Fibroblast of gingiva (primary cell): ENCODE data around the gene CLASP1.
"Not testable (repeated sequence)": the region's sequence is repeated elsewhere in the genome, so short reads cannot be mapped to it uniquely, and the experiment has no call there.

ENCODE experiments used
- DNase-seq: peaks from one replicate; pipeline ENCODE4 v3.0.0-alpha.2; 2011; ENCODE audit warnings: low read depth

Gene CLASP1

GRCh38 chr2:121475811-121476571 lies 173.3 kb downstream of the CLASP1 start:
- DNase-seq = no peak

DNA sequence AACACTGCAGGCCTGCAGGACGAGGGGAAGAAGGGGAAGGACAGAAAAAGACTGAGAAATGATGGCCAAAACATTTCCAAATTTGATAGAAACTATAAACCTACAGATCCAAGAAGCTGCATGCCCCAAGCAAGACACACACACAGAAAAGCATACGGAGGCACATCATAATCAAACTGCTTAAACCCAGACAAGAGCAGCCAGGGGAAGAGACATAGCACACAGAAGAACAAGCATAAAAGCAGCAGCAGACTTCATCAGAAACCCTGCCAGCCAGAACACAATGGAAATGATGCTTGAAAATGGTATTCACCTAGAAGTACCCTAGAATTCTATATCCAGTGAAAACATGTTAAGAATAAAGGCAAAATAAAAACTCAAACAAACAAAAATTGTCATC lies 175.8 kb downstream of the CLASP1 start:
- DNase-seq = no peak

- DNase-seq = no peak
These were observed 176.7 kb downstream of the CLASP1 start for GRCh38 chr2:121472470-121472993.

GRCh38 chr2:121471532-121472469 lies 177.5 kb downstream of the CLASP1 start:
- peak; percentile 78 for DNase-seq

GRCh38 chr2:121470917-121471316 lies 178.3 kb downstream of the CLASP1 start:
- no peak for DNase-seq

DNA sequence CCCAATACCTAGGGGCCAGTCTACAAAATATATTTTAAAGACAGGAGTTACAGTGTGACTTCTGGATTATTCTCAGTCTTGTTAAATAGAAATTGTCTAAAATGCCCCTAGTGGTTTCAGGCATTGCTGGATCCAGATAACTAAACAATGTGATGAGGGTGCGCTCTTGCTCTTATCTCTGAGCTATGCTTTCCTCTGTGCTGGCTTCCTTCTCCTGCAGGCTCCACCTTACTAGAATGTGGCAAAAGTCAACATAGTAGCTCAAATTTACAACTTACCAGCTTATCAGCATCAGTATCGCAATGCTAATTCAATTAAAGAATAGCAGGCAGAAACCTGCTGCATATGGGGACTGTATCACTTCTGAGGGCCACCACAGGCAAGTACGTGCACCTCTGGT lies 179.9 kb downstream of the CLASP1 start:
- DNase-seq = no peak

GRCh38 chr2:121468936-121469335 lies 180.3 kb downstream of the CLASP1 start:
- no peak for DNase-seq

DNA sequence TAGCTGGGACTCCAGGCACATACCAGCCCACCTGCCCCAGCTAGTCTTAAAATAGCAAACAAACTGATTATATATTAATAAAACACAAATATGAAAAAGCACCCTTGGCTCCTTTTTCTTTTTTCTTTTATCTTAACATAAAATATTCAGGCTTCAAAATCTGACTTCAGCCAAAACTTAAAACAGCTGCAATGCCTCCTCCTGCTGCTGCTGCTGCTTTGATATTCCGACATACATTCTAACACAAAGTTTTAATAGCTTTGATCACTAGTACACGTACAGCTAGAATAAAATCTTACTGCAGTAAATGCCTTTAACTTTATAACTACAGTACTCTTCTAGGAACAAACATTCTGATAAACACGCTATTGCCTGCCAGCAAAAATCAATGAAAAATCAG lies 190.0 kb downstream of the CLASP1 start:
- DNase-seq = no peak

DNA sequence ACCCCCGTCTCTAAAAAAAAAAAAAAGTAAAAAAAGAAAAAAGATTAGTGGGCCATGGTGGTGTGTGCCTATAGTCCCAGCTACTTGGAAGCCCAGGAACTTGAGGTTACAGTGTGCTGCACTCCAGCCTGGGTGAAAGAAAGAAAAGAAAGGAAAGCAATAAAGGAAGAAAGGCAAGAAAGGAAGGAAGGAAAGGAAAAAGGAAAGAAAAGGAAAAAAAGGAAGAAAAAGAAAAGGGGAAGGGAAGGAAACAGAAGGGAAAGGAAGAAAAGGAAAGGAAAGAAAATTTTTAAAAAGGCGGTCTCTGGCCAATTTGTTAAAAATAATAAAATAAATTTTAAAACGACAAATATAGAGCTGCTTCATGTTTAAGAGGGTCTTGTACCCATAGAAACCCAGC lies 192.9 kb downstream of the CLASP1 start:
- no peak for DNase-seq

GRCh38 chr2:121455446-121455845 lies 193.8 kb downstream of the CLASP1 start:
- no peak for DNase-seq

DNA sequence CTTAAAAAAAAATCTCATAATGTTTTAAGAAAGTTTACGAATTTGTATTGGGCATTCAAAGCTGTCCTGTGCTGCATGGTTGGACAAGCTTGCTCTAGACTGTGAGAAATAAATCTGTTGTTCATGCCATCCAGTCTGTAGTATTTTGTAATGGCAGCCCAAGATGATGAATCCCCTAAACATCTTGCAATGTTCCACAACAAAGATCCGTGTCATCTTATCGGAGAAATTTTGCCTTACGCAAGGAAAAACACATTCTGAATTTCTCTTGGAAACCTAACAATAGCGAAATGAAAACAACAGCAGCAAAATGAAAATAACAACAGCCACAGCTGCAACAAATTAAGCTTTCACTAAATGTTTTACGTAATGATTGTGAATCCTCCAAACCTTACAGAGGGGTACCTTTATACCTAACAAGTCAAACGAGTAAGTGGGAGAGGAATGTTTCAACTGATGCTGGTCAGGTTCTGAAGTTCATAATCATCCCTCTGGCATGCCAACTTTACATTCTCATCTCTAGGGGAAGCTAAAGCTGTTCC lies 194.6 kb downstream of the CLASP1 start:
- peak; percentile 89 for DNase-seq

GRCh38 chr2:121451398-121451797 lies 197.9 kb downstream of the CLASP1 start:
- DNase-seq = no peak

GRCh38 chr2:121450301-121450700 lies 199.0 kb downstream of the CLASP1 start:
- no peak for DNase-seq

DNA sequence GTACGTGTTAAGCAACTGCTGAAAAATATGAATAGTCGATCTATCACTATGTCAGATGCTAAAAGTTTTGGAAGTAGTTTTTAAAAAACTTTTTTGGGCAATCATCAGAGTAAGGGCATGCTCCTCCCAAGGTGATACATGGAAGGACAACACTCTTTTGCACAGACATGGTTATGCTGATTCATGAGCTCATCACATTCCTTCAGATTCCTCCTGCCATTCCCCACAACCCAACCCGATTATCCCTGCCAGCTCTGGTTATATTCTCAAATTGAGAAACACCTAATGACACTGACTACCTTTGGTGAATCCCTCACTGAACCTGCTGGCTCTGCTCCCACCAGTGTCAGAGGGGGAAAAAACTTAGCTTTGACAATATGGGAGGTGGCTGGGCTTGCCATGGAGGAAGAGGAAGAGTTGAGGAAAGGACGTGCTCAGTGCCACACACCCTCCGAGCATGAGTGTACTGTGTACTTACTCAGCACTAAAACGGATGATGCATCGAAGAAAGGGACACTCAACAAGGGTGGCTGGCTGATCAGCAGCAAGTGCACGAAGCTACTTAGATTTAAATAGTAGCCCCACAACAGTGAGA lies 202.5 kb downstream of the CLASP1 start:
- no peak for DNase-seq

DNA sequence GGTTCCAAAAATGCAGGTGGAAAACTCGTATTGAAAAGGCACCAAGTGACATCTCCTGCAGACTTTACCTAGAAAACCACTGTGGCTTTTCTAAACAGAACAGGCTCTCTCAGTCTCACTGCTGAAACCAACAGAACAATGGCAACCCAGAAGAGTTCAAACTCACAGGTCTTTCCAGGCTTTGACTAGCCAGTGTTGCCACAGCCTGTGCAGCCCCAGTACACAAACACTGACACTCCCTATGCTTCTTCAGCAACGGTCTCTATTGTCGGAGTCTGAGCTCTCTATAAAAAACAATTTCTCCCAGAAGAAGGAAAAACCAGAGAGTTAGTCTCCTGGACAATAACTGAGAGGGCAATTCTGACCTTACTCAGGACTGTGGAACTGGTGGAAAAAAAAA lies 206.4 kb downstream of the CLASP1 start:
- DNase-seq = no peak

DNA sequence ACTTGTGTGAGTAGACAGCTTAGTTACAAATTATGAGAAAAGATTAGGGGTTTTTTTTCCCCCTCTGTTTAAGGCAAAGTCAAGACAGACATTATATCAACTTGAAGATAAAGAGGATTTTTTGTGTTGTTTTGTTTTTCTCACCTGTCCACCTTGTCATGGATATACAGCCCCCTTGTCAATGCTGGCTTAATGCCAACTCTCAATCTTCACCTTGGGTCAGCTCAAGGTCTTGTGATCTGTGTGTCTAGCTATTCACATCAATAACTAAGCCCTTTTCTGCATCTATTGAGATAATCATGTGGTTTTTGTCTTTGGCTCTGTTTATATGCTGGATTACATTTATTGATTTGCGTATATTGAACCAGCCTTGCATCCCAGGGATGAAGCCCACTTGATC lies 211.0 kb downstream of the CLASP1 start:
- not testable (repeated sequence) for DNase-seq

GRCh38 chr2:121436918-121437317 lies 212.3 kb downstream of the CLASP1 start:
- no peak for DNase-seq

DNA sequence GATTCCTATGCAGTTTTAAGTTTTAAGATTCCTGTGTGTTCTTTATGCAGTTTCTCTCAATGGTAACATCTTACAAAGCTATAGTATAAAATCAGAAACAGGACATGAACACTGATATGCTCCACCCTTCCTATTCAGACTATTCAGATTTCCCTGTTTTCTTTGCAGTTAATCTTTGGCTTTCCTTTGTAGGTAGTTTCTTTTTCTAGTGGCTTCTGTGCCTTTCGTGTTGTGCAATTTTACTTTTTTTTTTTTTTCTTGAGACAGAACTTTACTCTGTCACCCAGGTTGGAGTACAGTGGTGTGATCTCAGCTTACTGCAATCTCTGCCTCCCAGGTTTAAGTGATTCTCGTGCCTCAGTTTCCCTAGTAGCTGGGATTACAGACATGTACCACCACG lies 213.5 kb downstream of the CLASP1 start:
- DNase-seq = no peak

- DNase-seq = no peak
These were observed 218.0 kb downstream of the CLASP1 start for GRCh38 chr2:121431214-121431613.

- DNase-seq = no peak
These were observed 219.2 kb downstream of the CLASP1 start for GRCh38 chr2:121429927-121430520.

DNA sequence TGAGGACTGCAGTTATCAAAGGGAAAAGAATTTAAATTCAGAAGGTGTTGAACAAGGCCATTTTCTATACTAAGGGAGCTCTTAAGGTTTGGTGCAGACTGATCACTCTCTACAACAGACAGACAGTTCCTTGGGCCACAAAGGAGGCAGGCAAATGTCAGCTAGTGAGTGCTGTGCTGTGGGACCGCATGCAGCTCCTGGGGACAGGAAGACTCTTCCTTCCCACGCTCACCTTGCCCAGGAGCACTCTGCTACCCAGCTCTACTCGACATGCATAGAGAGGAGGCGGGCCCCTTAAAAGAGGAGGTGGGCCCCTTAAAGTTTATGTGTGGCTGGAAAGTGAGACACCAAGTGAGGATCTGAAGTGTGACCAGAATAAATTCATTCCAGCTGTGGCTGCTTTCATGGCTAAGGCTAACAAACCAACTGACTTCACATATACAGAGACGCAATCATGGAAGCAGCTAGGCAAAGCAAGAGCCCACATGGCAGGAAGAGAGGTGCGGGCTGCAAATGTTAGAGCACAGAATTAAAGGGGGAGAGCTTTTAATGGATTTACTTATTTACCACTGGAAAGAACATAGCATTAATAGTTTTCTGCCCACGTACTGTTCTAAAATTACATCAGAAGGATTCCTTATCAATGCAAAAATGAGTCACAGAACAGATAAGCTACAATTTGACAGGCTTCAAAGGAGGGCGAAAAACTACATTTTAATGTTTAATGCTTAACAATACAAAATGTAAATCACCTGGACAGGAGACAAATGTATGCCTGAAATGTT lies 220.0 kb downstream of the CLASP1 start:
- peak; percentile 52 for DNase-seq
